Endometrial microvascular endothelial cells (primary cell): ENCODE measurements around the gene CYP4B1. TPM values are rescaled to one million over a fixed set of nuclear protein-coding genes. Genes with fewer than 3 reads are reported as not detected.
"Not testable (repeated sequence)": the region's sequence is repeated elsewhere in the genome, so short reads cannot be mapped to it uniquely, and the experiment has no call there.

ENCODE experiments used
- in situ Hi-C: cut with HindIII; loops from 2 replicates; pipeline ENCODE4 v1.10.0; 2017; ENCODE audit warnings: low sequenced_read_pairs, low pct_unique_long_range_greater_than_20kb; ENCODE audit errors: inconsistent ontology term
- total RNA-seq: library from RNA; depleted of rRNA; stranded (reverse); fragments of >200 nt; gene quantifications from one replicate; pipeline ENCODE4 v1.2.3, GENCODE V29; 2015; ENCODE audit errors: inconsistent ontology term

Gene CYP4B1
- total RNA-seq, 1 donor from 2014 or later, result not detected

- in situ Hi-C loops, result not testable (repeated sequence)
Measured at GRCh38 chr1:46788634-46789033, 10.2 kb upstream of the CYP4B1 start.

DNA sequence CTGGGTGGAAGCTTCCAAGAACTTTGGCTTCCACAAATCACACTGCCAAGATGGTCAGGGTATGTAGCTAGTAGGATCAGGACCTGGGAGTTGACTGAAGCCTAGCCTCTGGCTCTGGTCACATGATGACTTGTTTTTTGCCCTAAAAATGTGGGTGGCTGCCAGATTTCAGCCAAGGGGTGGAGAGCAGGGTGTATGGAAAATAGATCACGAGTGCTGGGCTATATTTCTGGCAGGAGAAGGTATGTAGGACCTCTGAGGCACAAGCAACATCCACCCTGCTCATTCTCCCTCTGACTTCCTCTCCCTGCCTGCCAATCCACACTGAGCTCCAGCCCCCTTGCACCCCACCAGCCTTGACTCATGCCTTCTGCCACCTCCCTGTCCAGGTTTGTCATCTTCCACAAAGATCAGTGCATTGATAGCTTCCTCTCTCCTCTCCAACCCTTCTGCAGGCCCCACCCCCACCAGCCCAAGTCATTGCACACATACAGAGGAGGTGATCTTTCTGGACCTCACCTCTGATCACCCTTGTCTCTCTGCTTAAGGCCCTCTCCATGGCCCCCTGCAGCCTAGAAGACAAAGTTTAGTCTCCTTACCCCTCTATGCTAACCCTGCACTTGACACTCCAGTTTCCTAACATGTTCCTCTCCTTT lies 8.3 kb upstream of the CYP4B1 start:
- in situ Hi-C loops, result no loop called here

DNA sequence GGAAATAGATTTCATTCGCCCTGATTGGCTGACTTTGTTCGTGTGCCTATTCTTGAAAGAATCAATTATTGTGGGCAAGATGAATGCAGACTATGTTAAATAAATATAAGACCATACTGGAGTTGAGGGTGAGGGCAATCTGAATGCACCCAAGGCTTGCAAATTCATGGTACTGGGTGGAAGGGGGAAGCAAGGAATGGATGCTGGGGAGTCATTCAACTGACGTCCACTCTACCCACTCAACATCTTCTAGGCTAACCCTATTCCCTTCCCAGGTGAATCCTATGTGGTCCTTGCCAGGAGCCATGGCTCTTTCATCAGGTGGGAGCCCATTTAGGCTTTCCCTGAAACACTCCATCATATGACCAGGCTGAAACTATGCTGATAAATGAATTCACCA lies 5.7 kb upstream of the CYP4B1 start:
- in situ Hi-C loops, result no loop called here

DNA sequence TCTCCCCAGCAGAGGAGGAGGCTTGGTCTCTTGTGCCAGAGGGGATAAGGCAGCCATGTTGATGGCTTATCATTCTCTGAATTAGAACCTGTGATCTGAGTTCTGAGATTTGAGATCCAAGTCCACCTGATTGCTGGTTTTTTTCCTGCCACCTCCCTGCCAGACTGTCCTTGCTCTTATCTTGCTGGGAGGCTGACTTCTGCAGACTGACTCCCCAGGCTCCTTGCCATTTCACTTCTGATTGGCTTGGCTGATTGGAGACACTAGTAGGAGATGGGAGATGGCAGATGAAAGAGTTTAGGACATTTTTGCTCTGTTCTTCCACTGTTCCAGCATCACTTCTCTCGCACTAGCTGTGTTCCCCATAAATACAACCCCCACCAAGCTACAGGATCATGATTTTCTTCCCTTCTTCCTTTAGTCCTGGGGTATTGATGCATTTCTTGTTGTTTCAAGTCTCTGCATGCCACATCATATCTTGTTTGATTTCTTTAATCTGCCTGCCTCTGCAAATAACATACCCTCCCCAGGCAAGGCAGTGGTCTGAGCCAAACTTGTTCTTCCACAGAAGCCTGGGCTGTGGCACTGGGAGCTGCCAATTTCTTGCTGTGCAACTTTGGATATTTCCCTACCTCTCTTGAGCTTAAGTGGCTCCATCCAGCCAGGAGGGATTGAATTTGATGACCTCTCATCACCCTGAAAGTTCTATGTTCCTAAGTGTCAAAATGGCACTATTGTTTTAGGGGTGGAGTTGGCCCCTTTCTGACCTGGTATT lies 963 bp upstream of the CYP4B1 start:
- in situ Hi-C loops, result no loop called here

DNA sequence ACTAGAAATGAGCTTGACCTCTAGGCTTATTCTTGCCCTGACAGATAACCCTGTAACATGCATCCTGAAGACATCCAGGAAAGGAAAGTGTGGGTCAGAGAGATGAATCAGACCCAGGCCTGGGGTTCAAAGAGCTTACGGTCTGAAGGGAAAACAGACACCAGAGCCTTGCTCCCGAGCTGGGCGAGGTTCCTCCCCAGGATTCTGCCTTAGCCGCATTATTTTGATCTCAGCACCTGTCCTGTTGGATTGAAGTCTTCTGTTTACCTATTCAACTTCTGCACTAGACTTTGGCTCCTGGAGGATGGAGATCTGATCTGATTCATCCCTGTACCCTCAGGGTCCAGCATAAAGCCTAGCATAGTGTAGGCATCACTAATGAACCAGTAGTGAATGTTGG lies 1.9 kb downstream of the CYP4B1 start:
- in situ Hi-C loops, result no loop called here

- in situ Hi-C loops, result no loop called here
Measured at GRCh38 chr1:46801323-46802055, 2.6 kb downstream of the CYP4B1 start.

DNA sequence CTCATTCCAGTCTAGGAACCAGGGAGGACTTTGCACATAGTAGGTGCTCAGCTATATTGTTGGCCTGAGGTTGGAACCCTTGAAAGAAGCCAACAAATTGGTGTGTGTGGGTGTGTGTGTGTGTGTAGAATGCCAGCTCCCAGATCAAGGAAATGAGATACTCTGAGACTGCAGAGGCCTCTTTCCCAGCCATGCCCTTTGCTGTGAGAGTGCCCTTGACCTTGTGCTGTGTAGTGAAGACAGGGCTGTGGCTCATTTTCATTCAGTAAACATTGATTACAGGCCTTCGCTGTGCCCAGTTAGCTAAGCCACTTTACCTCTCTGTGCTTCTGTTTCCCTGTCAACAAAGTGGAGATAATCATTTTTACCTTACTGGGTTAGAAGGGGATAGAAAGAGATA lies 3.2 kb downstream of the CYP4B1 start:
- in situ Hi-C loops, result no loop called here

DNA sequence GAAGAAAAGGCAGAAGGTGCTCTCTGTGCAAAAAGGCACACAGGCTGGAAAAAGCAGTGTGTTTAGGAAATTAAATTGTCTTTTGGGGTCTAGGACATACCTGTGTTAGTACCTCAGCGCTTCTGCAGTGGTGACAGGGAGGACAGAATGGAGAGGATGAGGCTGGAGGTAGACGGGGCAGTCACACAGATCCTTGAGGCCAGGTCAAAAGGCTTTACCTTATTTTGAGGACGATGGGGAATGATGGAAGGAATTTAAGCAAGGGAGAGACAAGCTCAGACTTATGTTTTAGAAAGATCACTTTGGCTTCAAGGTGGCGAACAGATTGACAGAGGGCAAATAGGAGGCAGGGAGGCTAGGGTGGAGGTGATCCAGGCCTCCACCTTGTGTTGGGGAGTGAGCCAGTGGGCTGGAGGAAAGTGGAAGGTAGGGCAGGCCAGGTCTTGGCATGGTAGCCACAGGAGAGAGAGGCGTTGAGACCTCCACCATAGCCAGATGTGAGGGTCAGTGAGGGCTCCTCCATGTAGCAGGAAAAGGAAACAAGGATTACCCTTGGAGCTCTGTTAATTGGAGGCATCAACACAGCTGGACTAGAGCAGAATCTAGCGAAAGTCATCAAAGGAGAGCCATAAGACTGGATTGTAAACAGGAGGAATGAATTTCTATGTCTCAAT lies 4.2 kb downstream of the CYP4B1 start:
- in situ Hi-C loops, result no loop called here

DNA sequence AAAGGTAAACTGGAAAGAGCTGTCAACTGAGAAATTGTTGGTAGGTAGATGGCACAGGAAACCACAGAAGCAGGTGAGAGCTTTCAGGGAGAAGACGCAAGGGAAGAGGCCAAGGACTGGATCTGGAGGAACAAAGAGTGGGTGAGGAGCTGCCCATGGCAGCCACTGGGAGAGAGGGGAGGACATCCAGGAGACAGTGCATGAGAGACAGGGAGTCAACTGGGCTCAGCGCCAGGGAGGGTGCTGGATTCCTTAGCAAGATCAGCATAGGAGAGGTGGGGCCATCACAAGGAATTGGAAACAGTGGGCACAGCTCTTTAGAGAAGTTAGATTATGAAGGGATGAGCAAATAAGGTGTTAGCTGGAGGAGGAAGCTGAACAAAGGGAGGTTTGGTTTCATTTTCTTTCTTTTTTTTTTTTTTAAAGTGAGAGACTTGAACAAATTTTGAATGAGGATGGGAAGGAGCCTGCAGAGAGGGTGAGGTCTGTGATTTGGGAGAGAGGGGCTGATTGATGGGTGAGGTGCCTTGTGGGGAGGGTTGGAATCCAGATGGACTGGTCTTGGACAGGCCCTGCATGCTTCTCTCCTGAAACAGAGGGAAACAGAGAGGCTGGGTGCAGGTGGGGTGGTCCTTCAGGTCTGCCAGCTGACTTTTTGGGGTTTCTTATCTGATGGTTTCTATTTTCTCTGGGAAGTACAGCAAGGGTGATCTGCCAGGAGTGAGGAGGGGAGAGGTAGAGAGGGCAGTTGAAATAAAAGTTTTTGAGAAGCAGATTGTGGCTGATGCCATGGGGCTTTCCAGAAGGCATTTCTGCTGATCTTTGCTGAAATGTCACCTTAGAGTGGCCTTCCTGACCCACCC lies 5.4 kb downstream of the CYP4B1 start:
- in situ Hi-C loops, result no loop called here

GRCh38 chr1:46804926-46805325 lies 6.1 kb downstream of the CYP4B1 start:
- in situ Hi-C loops, result no loop called here

DNA sequence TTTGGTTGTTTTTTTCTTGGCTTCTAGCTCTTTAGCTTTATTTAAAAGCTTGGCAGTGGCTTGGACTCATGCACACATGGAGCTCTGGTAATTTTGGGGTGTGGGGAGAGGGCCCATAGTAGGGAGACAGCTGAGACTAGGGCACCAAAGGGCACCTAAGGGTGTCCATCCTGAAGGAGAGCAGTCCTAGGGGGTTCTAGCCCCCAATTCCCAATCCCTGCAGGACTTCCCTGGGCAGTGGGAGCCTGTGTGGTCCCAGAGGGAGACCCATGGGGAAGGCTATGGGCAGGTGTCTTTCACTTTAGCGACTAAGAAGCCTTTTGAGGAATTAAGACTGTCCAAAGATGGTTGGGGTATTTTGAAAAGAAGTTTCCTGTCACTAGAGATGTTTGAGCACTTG lies 6.9 kb downstream of the CYP4B1 start:
- in situ Hi-C loops, result no loop called here

DNA sequence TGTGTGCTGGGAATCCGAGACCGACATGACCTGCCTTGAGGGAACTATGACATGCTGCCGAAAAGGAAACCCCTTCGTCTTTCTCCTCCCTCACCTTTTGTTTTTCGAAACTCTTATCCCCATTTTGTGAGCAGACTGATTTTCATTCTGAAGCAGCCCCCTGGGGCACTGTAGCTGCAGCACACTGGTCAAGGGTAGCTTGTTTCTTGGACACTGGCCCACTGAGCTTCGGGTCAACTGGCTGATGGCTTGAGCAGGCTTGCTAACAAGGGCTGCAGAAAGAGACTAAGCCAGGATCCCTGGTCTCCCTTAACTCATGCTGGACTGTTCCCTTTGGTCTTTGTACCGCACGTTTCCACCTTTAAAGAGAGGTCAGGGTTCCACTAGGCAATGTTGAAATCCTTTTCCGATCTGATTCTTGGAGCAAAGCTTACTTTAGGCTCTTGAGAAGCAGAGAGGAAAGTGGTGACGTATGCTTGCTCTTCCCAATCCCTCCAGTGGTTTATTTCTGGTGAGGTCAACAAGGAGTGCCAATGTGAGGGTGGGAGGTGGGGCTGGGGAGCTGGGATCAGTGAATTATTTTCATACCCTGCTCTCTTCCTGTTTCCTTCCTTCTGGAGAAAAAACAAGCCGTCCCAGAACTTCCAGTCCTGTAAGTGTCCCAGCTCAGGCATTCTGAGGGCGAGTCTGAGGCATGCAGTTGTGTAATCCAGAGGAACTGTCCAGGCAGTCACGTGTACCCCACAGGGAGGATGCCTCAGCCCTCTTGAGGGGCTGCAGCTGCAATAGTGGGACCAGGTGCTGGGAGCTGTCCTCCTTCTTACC lies 7.6 kb downstream of the CYP4B1 start:
- in situ Hi-C loops, result no loop called here

GRCh38 chr1:46807046-46807972 lies 8.5 kb downstream of the CYP4B1 start:
- in situ Hi-C loops, result no loop called here

- in situ Hi-C loops, result no loop called here
Measured at GRCh38 chr1:46809071-46809470, 10.2 kb downstream of the CYP4B1 start.

DNA sequence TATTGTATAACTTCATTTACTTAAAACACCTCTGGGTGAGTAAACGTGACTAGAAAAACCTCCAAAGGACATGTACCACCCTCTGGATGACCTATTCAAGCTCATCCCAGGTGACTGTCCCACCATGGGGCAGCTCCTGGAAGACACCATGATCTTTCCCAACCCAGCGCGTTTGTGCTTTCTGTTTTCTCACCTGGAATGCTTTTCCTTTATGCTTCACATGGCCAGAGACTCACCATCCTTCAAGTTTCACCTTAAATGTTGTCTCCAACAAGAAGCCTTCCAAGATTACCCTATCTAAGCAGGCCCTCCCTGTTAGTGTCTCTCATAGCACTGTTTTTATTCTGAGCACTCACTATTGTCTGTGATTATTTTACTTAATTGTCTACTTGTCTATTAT lies 11.1 kb downstream of the CYP4B1 start:
- in situ Hi-C loops, result no loop called here

- in situ Hi-C loops, result no loop called here
Measured at GRCh38 chr1:46810596-46810995, 11.8 kb downstream of the CYP4B1 start.

DNA sequence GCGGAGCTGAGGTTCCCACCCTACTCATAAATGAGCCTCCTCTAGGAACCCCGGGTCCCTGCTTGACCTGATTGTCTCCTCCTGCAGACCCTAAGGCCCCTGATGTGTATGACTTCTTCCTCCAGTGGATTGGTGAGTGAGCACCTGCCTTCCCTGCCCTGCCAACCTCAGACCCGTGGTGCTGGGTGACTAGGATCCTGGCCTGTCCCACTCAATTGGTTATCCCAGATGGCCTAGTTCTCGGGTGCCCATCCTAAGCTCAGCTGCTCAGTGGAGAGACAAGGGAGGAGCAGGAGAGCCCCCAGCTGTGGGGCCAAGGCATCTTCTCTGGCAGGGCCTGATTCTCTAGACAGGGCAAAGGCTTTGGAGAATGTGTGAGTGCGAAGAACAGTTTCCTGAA lies 12.2 kb downstream of the CYP4B1 start:
- in situ Hi-C loops, result no loop called here
